Panc1 (cell line): ENCODE data around the gene SPINDOC. TPM values are rescaled to one million over a fixed set of nuclear protein-coding genes. Genes with fewer than 3 reads are reported as not detected.

Experiments used
- ATAC-seq: fragments of 200-7000 bp; cut with Tn5 transposase; 2 replicates; pipeline ENCODE4 v1.9.1; 2020; ENCODE audit warnings: mild to moderate bottlenecking, moderate library complexity
- BruUV-seq: library from RNA; stranded (reverse); fragments of 400-500 nt; replicated peaks from 2 replicates; lab custom pipeline; 2021; lab: Mats Ljungman, UMichigan
- CTCF ChIA-PET: fragments of 300-600 bp; sonication (Branson Sonifier 250); formaldehyde crosslinking; loops from one replicate; lab custom pipeline; 2022; ENCODE audit warnings: antibody characterized with exemption; lab: Charles Lee
- POLR2A ChIA-PET: fragments of 300-600 bp; sonication (Branson Sonifier 250); formaldehyde crosslinking; loops from one replicate; lab custom pipeline; 2022; ENCODE audit warnings: antibody characterized with exemption; lab: Charles Lee
- DNase-seq: peaks from one replicate; pipeline ENCODE4 v3.0.0-alpha.2; 2010; ENCODE audit warnings: low read depth, low spot score
- H3K27ac ChIP-seq: 2 replicates; pipeline ENCODE4 v1.5.1; 2011; ENCODE audit warnings: mild to moderate bottlenecking, low read length, inconsistent platforms
- H3K27me3 ChIP-seq: fragments of 200-500 bp; sonication (Bioruptor generic); 2 replicates; pipeline ENCODE4 v1.6.0; 2014; ENCODE audit warnings: low read length, inconsistent platforms; ENCODE audit not compliant: control insufficient read depth, insufficient read depth
- H3K36me3 ChIP-seq: fragments of 200-500 bp; sonication (Bioruptor generic); 2 replicates; pipeline ENCODE4 v1.5.1; 2014; ENCODE audit warnings: inconsistent platforms, mild to moderate bottlenecking, low read length, moderate library complexity; ENCODE audit not compliant: control insufficient read depth, insufficient read depth
- H3K4me1 ChIP-seq: 2 replicates; pipeline ENCODE4 v1.5.1; 2011; ENCODE audit warnings: inconsistent platforms, mild to moderate bottlenecking, low read length, moderate library complexity; ENCODE audit not compliant: control insufficient read depth, insufficient read depth
- H3K4me3 ChIP-seq, 2 experiments: 2 replicates each; pipeline ENCODE4 v1.5.1; 2011 to 2012; ENCODE audit warnings: low read depth in 2 of 2, low read length in 2 of 2, mild to moderate bottlenecking in 2 of 2, inconsistent platforms in 1 of 2, moderate library complexity in 1 of 2
- H3K9me3 ChIP-seq: fragments of 200-500 bp; sonication (Bioruptor generic); 2 replicates; pipeline ENCODE4 v1.5.1; 2014; ENCODE audit warnings: low read depth, mild to moderate bottlenecking, inconsistent platforms, low read length, moderate library complexity; ENCODE audit not compliant: control insufficient read depth, insufficient read depth
- CTCF ChIP-seq: fragments of 450-650 bp; IDR thresholded peaks from 2 replicates; pipeline ENCODE4 v1.5.1; 2017; ENCODE audit warnings: mild to moderate bottlenecking
- POLR2AphosphoS5 ChIP-seq: IDR thresholded peaks from 2 replicates; pipeline ENCODE4 v1.6.1; 2012; ENCODE audit warnings: mild to moderate bottlenecking, low read depth, low read length, moderate library complexity
- REST ChIP-seq, 2 experiments: IDR thresholded peaks; 2 replicates each; pipeline ENCODE4 v1.6.1; 2011 to 2012; ENCODE audit warnings: low read depth in 2 of 2, control low read depth in 1 of 2, low read length in 1 of 2, mild to moderate bottlenecking in 1 of 2, moderate library complexity in 1 of 2; ENCODE audit not compliant: insufficient read depth in 1 of 2
- SIN3A ChIP-seq: IDR thresholded peaks from 2 replicates; pipeline ENCODE4 v1.6.1; 2012; ENCODE audit warnings: low read depth, mild to moderate bottlenecking, low read length, moderate library complexity, borderline replicate concordance; ENCODE audit not compliant: insufficient read depth
- in situ Hi-C: cut with HindIII; loops from 2 replicates; pipeline ENCODE4 v1.10.0; 2016; ENCODE audit warnings: low sequenced_read_pairs, low pct_unique_long_range_greater_than_20kb
- intact Hi-C: fragments of 100-400 bp; cut with micrococcal nuclease; formaldehyde crosslinking; loops from one replicate; pipeline ENCODE4 v1.10.0; 2022; ENCODE audit not compliant: unreplicated experiment
- total RNA-seq: library from RNA; stranded (reverse); gene quantifications from one replicate; pipeline ENCODE4 v1.2.1, GENCODE V29; 2021; ENCODE audit not compliant: unreplicated experiment

SPINDOC gene
- total RNA-seq, 1 experiment from 2014 or later: 59.1 TPM

GRCh38 chr11:63838678-63839507 is 25.6 kb downstream of the SPINDOC start, which contains the start of gene MARK2:
MARK2 (plus strand) TSS chr11:63839110; CDS start chr11:63839507, 397 bp downstream.
- BruUV-seq: no TSS peak
- H3K4me3 ChIP-seq: peak within 1 kb of the TSS; percentile 88 to 94
- no peak for TF ChIP-seq SIN3A
- TF ChIP-seq POLR2AphosphoS5: peak; percentile 69; the same call in 1 of the 2 replicates
- ATAC-seq: peak; percentile 92
- CTCF ChIA-PET: interaction anchor here (0.5 to 2.7 kb wide), 6 partner anchors 72 to 517 kb away, joined by 3 to 32 read pairs (median 4); no protein-coding TSS in a partner anchor
- in situ Hi-C loops (no loop called here), intact Hi-C loops (loop anchor here (10.0 kb wide), 2 partner anchors 74 to 316 kb away; partner anchors contain the start of gene ZFTA)
- H3K27ac ChIP-seq: peak within 1 kb of the TSS; percentile 88
- H3K36me3 ChIP-seq: no peaks in the 10 kb centered on the region
- no peaks in the 10 kb centered on the region for H3K9me3 ChIP-seq
- H3K4me1 ChIP-seq: peaks cover 20% of the 10 kb centered on the region
- peak; percentile 86 for DNase-seq
- no peaks in the 10 kb centered on the region for H3K27me3 ChIP-seq
- POLR2A ChIA-PET: interaction anchor here (0.6 to 0.8 kb wide), 5 partner anchors 9 to 1237 kb away, joined by 3 to 8 read pairs (median 5); no protein-coding TSS in a partner anchor

- H3K4me3 ChIP-seq: peak overlapping the region; percentile 88 to 94
- peak overlapping the region; percentile 88 for H3K27ac ChIP-seq
- no peaks in the 10 kb centered on the region for H3K9me3 ChIP-seq
- CTCF ChIA-PET: interaction anchor here (0.7 kb wide), 1 partner anchor 158 kb away, joined by 5 read pairs; no protein-coding TSS in a partner anchor
- BruUV-seq: no TSS peak
- POLR2A ChIA-PET: interaction anchor here (0.6 to 0.7 kb wide), 2 partner anchors 24 to 57 kb away, joined by 3 read pairs; no protein-coding TSS in a partner anchor
- TF ChIP-seq REST (IDR thresholded peaks at IDR 0.05; ENCODE audit: insufficient read depth in 1 of 2, low read depth in 2 of 2, low read length in 1 of 2): no peak
- TF ChIP-seq CTCF: no peak
- peak; percentile 13; the same call in 1 of the 2 replicates for TF ChIP-seq SIN3A
- no peak for TF ChIP-seq POLR2AphosphoS5
- in situ Hi-C loops: no loop called here
- DNase-seq: no peak
- intact Hi-C loops: loop anchor here (10.0 kb wide), 2 partner anchors 75 to 315 kb away; partner anchors contain the start of gene ZFTA
- no peak for ATAC-seq
- H3K27me3 ChIP-seq: no peaks in the 10 kb centered on the region
- no peaks in the 10 kb centered on the region for H3K36me3 ChIP-seq
- H3K4me1 ChIP-seq: peaks cover 18% of the 10 kb centered on the region
Observed at GRCh38 chr11:63839508-63840355, 26.5 kb downstream of the SPINDOC start.
